Duodenal mucosa (tissue), 2 donors: ENCODE measurements around the gene ANKRD49.
"Not testable (repeated sequence)": the region's sequence is repeated elsewhere in the genome, so short reads cannot be mapped to it uniquely, and the experiment has no call there.

Source experiments
- H3K27ac ChIP-seq: one replicate; pipeline ENCODE4 v1.7.0; 2013; ENCODE audit warnings: low read depth, low read length
- H3K27me3 ChIP-seq, 2 donors: one replicate each; pipeline ENCODE4 v1.7.0; 2013; ENCODE audit warnings: low read length in 2 of 2, control low read depth in 1 of 2; ENCODE audit not compliant: insufficient read depth in 2 of 2, control insufficient read depth in 1 of 2
- H3K36me3 ChIP-seq, 2 donors: one replicate each; pipeline ENCODE4 v1.7.0; 2013; ENCODE audit warnings: low read length in 2 of 2, control low read depth in 1 of 2; ENCODE audit not compliant: insufficient read depth in 2 of 2, control insufficient read depth in 1 of 2
- H3K4me1 ChIP-seq, 2 donors: one replicate each; pipeline ENCODE4 v1.7.0; 2013; ENCODE audit warnings: low read length in 2 of 2, control low read depth in 1 of 2; ENCODE audit not compliant: insufficient read depth in 2 of 2, control insufficient read depth in 1 of 2
- H3K4me3 ChIP-seq, 2 donors: one replicate each; pipeline ENCODE4 v1.7.0; 2013; ENCODE audit warnings: low read length in 2 of 2, low read depth in 1 of 2
- H3K9ac ChIP-seq, 2 donors: one replicate each; pipeline ENCODE4 v1.7.0; 2013; ENCODE audit warnings: low read length in 2 of 2, low read depth in 1 of 2
- H3K9me3 ChIP-seq, 2 donors: one replicate each; pipeline ENCODE4 v1.7.0; 2013; ENCODE audit warnings: low read length in 2 of 2, control low read depth in 1 of 2; ENCODE audit not compliant: control insufficient read depth in 1 of 2

ANKRD49 gene

DNA sequence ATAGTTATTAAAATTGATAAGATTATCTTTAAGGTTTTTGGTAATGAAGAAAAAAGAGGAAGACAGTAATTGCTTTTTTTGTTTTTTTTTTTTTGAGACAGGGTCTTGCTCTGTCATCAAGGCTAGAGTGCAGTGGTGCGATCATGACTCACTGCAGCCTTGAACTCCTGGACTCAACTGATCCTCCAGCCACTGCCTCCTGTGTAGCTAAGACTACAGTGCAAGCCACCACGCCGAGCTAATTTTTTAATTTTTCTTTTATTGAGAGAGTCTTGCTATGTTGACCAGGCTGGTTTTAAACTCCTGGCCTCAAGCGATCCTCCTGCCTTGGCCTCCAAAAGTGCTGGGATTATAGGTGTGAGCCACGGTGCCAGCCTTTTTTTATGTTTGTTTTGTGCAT is 12.7 kb downstream of the ANKRD49 start:
- not testable (repeated sequence) for H3K4me1 ChIP-seq, H3K9ac ChIP-seq, H3K36me3 ChIP-seq

DNA sequence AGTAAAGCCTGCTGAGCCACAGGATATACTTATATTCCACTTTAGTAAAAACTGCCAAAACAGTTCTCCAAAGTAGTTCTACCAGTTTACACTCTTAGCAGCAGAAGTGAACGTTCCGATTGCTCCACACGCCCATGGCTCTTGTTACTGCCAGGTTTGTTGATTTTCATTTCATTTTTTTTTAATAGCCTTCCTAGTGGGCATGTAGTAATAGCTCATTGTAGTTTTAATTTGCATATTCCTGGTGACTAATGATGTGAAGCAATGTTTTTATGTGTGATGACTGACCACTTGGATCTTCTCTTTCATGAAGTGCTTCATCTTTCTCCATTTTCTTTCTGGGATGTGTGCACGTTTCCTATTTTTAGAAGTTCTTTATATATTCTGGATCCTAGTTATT is 13.7 kb downstream of the ANKRD49 start:
- H3K4me3 ChIP-seq, result no peak overlapping the region
- no peak overlapping the region for H3K27ac ChIP-seq

More for the DNA sequence above, 12.7 kb downstream of the ANKRD49 start:
- H3K27ac ChIP-seq, H3K4me3 ChIP-seq, H3K9me3 ChIP-seq, H3K27me3 ChIP-seq: not testable (repeated sequence)

GRCh38 chr11:94511932-94512781 is 18.4 kb downstream of the ANKRD49 start, which contains the start of gene C11orf97:
C11orf97 (plus strand) TSS chr11:94512461; CDS start chr11:94512529, 68 bp downstream.
- H3K4me3 ChIP-seq, result peak within 1 kb of the TSS; percentile 70 to 76
- peak within 1 kb of the TSS; percentile 36 to 44 for H3K9ac ChIP-seq
- H3K9me3 ChIP-seq, result no peaks in the 10 kb centered on the region
- H3K27me3 ChIP-seq, result no peaks in the 10 kb centered on the region
- H3K27ac ChIP-seq, result no peak within 1 kb of the TSS
- H3K4me1 ChIP-seq, result peaks cover 14 to 18% of the 10 kb centered on the region in 2 donors
- no peaks in the 10 kb centered on the region for H3K36me3 ChIP-seq

More for the DNA sequence above, 13.7 kb downstream of the ANKRD49 start:
- H3K9me3 ChIP-seq, result no peaks in the 10 kb centered on the region
- no peaks in the 10 kb centered on the region for H3K27me3 ChIP-seq
- H3K9ac ChIP-seq, result no peak overlapping the region
- peaks cover 5 to 9% of the 10 kb centered on the region in 2 donors for H3K4me1 ChIP-seq
- H3K36me3 ChIP-seq, result no peaks in the 10 kb centered on the region

DNA sequence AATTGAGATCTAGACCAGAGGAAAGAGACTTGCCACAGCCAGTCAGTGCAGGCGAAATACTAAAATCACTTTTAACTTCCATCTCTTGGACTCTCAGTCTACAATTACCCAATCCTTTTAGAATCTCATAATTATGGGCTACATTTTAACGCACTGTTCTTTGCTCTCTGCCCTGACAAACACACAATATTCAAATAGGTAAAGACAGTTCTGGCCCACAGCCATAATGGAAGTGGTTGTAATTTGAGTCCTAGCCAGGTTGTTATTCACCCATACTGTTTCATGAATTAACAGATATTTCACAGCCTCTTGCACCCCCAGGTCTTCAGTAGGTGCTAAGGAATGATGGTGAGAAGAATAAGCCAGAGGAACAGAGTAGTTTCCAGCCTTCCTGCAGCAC is 19.3 kb downstream of the ANKRD49 start:
- Histone ChIP-seq H3K36me3 (no peaks in the 10 kb centered on the region), H3K4me3 (peak overlapping the region; percentile 70 to 76), H3K9ac (no peak overlapping the region), H3K27ac (no peak overlapping the region), H3K9me3 (no peaks in the 10 kb centered on the region), H3K4me1 (peaks cover 14 to 18% of the 10 kb centered on the region in 2 donors), H3K27me3 (no peaks in the 10 kb centered on the region)

DNA sequence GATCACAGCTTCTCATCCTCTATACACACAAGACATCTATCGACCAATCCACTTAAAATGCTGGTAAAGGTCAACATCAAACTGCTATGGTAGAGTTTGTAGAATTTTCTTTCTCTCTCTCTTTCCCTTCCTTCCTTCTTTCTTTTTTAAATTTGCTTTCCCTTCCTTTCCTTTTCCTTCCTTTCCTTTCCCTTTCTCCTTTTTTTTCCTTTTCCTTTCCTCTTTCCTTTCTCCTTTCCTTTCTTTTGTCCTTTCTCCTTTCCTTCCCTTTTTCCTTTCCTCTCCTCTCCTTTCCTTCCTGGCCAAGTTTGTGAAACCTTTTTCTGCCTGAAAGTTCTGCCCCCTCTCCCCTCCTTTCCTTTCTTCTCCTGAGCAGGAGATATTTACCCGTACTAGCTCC is 21.6 kb downstream of the ANKRD49 start:
- no peak overlapping the region for H3K4me3 ChIP-seq
- no peaks in the 10 kb centered on the region for H3K36me3 ChIP-seq
- H3K27me3 ChIP-seq, result no peaks in the 10 kb centered on the region
- H3K9ac ChIP-seq, result no peak overlapping the region
- H3K9me3 ChIP-seq, result no peaks in the 10 kb centered on the region
- peaks cover 14 to 22% of the 10 kb centered on the region in 2 donors for H3K4me1 ChIP-seq
- no peak overlapping the region for H3K27ac ChIP-seq

- Histone ChIP-seq H3K9ac (no peak overlapping the region), H3K4me3 (no peak overlapping the region), H3K4me1 (peaks cover 14 to 21% of the 10 kb centered on the region in 2 donors), H3K27ac (no peak overlapping the region), H3K27me3 (no peaks in the 10 kb centered on the region), H3K9me3 (no peaks in the 10 kb centered on the region), H3K36me3 (no peaks in the 10 kb centered on the region)
These were observed 22.9 kb downstream of the ANKRD49 start for GRCh38 chr11:94516725-94517124.

GRCh38 chr11:94518300-94518699 is 24.5 kb downstream of the ANKRD49 start:
- no peak overlapping the region for H3K4me3 ChIP-seq

GRCh38 chr11:94519478-94520084 is 25.8 kb downstream of the ANKRD49 start:
- no peaks in the 10 kb centered on the region for H3K27me3 ChIP-seq
- no peak overlapping the region for H3K4me3 ChIP-seq
- peaks cover 0 to 4% of the 10 kb centered on the region in 2 donors for H3K4me1 ChIP-seq
- no peak overlapping the region for H3K9ac ChIP-seq
- no peaks in the 10 kb centered on the region for H3K36me3 ChIP-seq
- no peaks in the 10 kb centered on the region for H3K9me3 ChIP-seq
- H3K27ac ChIP-seq, result no peak overlapping the region

More at GRCh38 chr11:94518300-94518699, 24.5 kb downstream of the ANKRD49 start:
- Histone ChIP-seq H3K36me3 (no peaks in the 10 kb centered on the region), H3K4me1 (peaks cover 2 to 7% of the 10 kb centered on the region in 2 donors), H3K9ac (no peak overlapping the region), H3K27me3 (no peaks in the 10 kb centered on the region), H3K9me3 (no peaks in the 10 kb centered on the region), H3K27ac (no peak overlapping the region)

DNA sequence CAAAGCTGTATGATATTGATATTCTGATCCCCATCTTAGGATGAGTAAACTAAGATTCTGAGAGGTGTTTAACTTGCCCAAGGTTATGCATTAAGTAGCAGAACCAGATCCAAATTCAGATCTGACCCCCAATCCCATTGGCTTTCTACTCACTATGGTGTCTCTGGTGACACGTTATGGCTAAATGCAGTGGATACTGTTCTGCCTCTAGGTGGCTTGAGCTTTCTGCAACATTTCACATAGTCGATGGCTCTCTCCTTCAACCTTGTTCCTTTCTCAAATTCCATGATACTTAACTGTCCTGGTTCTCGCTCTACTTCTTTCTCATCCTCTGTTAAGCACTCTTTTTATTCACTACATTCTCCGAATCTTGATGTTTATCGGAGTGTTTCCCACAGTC is 27.9 kb downstream of the ANKRD49 start:
- Histone ChIP-seq H3K27ac (no peak overlapping the region), H3K27me3 (no peaks in the 10 kb centered on the region), H3K36me3 (no peaks in the 10 kb centered on the region), H3K9me3 (no peaks in the 10 kb centered on the region), H3K4me3 (no peak overlapping the region), H3K9ac (no peak overlapping the region), H3K4me1 (peaks cover 5 to 10% of the 10 kb centered on the region in 2 donors)

GRCh38 chr11:94524341-94524740 is 30.6 kb downstream of the ANKRD49 start:
- no peak overlapping the region for H3K4me3 ChIP-seq
- no peak overlapping the region for H3K9ac ChIP-seq
- no peaks in the 10 kb centered on the region for H3K9me3 ChIP-seq
- H3K27ac ChIP-seq, result no peak overlapping the region
- no peaks in the 10 kb centered on the region for H3K36me3 ChIP-seq
- H3K27me3 ChIP-seq, result no peaks in the 10 kb centered on the region
- H3K4me1 ChIP-seq, result peaks cover 5 to 10% of the 10 kb centered on the region in 2 donors
